Non-pigmented ciliary epithelial cell (primary cell): ENCODE results near the gene GCA.

Source experiments
- DNase-seq: peaks from one replicate; pipeline ENCODE4 v3.0.0-alpha.2; 2010; ENCODE audit warnings: low read depth

The GCA gene

GRCh38 chr2:162343824-162344616 lies at the start of gene GCA:
TSS of gene GCA (plus strand) at chr2:162344132. CDS start at chr2:162344249, 117 bp downstream.
- peak; percentile 86 for DNase-seq

- no peak for DNase-seq
Measured at GRCh38 chr2:162295009-162295408, 48.9 kb upstream of the GCA start.

DNA sequence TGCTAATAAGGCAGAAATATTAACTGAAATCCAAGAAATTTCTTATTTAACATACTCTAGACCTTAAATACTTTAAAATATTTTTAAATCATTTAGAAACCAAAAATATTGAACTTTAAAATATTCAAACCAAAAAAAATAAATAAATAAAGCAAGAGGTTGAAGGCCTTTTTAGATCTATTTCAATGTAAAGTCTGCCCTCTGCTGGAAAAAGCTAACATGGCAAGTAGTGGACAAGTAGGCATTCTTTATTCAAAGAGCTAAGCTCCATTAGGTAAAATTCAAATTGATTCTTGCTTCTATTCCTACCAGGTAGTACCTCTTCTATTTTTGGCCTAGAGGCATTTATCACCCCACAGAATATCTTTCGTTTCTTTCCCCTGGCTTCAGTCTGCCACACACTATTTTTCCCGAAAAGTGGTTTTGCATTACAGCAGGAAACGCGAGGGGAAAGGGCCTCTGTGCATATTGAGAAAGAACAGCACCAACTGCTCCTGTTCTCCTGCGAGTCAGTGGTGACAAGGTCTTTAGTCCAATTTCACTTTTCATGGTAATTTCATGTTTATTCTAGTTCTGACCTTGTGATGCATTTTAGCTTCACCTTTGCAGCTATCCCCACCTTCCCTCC lies 45.9 kb upstream of the GCA start:
- DNase-seq, result peak; percentile 60

- DNase-seq, result no peak
Measured at GRCh38 chr2:162298669-162299335, 45.1 kb upstream of the GCA start.

- no peak for DNase-seq
Measured at GRCh38 chr2:162300266-162300665, 43.7 kb upstream of the GCA start.

GRCh38 chr2:162301151-162301804 lies 42.7 kb upstream of the GCA start:
- DNase-seq, result no peak

GRCh38 chr2:162301877-162302276 lies 42.1 kb upstream of the GCA start:
- no peak for DNase-seq

GRCh38 chr2:162305901-162306300 lies 38.0 kb upstream of the GCA start:
- no peak for DNase-seq

- no peak for DNase-seq
Measured at GRCh38 chr2:162308747-162309503, 35.0 kb upstream of the GCA start.

DNA sequence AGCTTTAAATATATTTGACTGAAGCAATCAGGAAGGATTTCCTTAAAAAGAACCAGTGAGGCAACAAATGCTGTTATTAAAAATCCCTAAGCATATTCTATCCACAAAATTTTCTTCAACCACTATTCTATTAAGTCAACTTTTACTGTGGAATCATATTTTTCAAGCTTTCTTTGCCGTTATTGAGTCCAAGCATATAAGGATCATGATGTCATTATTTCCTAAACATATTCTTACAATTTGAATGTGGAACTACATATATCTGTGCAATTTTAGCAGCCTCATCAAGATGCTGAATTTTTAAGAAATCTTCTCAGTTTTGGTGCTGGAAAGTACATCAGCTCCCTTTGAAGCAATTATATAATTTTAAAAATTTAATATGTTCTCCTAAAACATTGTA lies 31.1 kb upstream of the GCA start:
- DNase-seq, result no peak

DNA sequence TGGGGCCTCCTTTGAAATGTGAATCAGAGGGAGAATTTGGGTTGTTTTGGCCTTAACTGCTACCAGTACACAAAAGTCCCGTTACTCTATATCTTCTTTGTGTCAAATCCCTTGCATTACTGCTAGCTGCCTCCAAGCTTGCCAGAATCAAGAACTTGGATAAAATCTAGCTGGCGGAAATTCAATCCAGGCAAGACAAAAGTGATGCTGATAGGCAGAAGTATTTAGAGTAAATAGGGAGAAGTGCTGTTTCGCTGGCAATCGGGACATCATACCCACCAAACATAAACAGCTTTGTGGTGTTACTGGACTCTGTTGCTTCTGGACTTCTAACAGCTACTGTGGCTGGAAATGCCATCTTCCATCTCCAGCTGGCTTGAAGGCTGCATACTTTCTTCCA lies 28.0 kb upstream of the GCA start:
- no peak for DNase-seq

- DNase-seq, result no peak
Measured at GRCh38 chr2:162316590-162316989, 27.3 kb upstream of the GCA start.

DNA sequence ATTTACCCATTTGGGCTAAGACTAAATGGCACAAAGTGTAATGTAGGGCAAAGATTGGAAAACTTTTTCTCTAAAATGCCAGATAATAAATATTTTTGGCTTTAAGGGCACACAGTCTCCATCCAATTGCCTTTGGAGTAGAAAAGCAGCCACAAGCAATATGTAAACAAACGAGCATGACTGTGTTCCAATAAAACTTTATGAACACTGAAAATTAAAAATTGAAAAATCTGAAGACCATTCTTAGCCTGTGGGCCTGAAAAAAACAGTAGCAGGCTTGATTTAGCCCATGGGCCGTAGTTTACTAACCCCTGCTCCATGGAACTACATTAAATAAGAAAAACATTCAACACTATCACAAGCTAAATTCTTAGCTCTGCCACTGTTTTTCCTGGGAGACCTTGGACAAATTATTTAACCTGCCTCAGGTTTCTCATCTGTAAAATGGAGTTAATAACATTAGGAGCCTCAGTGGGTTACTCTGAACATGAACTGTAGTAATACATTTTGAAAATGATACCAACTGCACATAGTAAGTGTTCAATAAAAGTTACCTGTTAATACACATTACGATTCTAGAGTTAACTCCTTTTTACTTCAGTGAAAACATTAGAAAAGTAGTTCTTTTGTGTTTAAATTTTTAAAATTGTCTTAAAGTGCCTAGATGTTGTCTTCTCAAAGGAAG lies 26.7 kb upstream of the GCA start:
- DNase-seq, result no peak

- DNase-seq, result no peak
Measured at GRCh38 chr2:162317861-162318327, 26.0 kb upstream of the GCA start.

- peak; percentile 60 for DNase-seq
Measured at GRCh38 chr2:162318328-162319180, 25.4 kb upstream of the GCA start, which contains the start of gene IFIH1. TSS of gene IFIH1 (minus strand) at chr2:162318684. CDS start at chr2:162318307, 377 bp downstream.

GRCh38 chr2:162320864-162321517 lies 22.9 kb upstream of the GCA start:
- no peak for DNase-seq

DNA sequence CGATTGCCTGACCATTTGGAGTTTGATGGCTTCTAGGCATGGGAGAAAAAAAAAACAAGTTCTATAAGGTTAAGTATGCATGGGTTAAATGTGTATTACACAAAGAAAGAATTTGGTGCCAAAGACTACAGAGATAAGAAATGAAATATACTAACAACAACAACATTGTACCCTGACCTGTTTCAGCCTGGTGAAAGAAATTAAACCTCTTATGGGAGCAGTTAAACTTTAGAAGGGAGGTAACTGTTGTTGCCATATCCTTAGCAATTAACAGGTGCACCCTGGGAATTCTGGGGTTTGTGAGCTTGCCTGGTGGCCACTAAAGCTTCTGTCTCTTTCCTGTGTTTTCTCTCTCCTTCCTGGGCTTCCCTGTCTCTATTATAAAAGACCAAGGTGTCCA lies 19.0 kb upstream of the GCA start:
- no peak for DNase-seq

DNA sequence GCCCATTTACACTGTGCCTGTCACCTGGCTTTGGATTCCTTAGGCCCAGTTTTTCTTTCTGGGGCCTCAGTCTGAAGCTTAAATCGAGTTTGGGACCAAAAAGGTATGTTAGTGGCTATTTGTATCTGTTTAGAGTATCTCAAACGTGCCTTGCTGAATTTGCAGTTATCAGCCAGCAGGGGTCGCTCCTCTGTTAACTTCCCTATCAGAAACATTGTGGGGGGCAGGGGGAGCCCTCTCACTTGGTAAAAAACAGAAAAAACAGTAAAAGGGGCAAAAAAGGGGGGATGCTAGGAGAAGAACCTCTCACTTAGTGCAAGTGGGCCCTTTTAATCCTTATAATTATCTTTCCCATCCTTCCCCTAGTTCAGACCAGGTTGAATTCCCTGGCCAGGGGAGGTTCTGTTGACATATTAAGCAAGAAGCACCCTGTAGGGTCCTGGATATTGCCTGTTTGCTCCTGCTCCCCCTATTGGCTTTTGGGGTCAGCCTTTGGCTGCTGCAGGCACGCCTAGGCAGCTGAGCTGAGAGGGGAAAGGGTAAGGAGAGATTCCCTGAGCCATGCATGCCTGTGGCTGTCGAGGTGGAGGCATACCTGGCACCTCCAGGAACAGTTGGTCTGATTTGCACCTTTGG lies 16.7 kb upstream of the GCA start:
- no peak for DNase-seq

GRCh38 chr2:162327806-162328205 lies 16.1 kb upstream of the GCA start:
- DNase-seq, result no peak
